Measurements from ENCODE around the gene HSD3B1.

HSD3B1 gene

DNA sequence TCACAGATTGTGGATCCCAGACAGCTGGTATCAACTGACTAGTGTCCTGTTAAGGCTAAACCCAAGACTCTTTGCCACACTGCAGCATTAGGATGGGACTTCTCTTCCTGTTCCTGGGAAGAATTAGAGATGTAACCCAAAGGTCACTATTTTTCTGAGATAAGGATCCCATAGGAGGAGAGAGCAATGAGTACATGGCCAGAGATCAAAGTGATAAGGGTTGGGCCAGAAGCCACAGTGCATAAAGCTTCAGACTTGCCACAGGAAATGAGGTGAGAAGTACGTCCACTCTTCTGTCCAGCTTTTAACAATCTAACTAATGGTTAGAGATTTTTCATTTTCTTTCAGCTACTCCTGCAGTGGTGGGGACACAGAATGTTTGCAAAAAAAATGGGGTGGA lies at the start of gene HSD3B1:
Gene HSD3B1, plus strand, starts transcription at position 270 of the 400 bp plus-strand sequence. CDS start 267 bp downstream, outside the sequence.
- Histone ChIP-seq H3K9me3 (no peaks in the 10 kb centered on the region), H3K27ac (no peak within 1 kb of the TSS)

DNA sequence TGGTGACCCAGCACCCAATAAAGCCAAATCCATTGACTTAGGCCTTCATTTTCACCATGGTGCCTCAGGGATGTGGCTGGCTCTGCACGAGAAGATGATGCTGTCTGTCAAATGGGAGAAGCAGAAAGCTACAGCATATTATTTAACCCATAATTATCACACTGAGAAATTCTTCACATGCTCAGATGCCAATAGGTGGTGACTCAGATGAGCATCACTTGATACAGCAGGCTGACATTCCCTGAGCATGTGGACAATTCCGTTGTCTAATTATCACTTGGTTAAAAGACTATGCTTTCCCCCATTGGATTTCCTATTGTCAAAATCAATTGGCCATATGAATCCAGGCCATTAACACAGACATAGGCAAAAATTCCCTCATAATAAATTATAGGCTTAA lies 44.0 kb upstream of the HSD3B1 start:
- Histone ChIP-seq H3K27ac (no peak overlapping the region), H3K27me3 (no peaks in the 10 kb centered on the region), H3K9ac (no peak overlapping the region), H3K36me3 (no peaks in the 10 kb centered on the region), H4K20me1 (no peaks in the 10 kb centered on the region), H3K4me2 (no peak overlapping the region), H3K4me3 (no peak overlapping the region), H3K9me3 (no peaks in the 10 kb centered on the region), H3K4me1 (peaks cover 12% of the 10 kb centered on the region)
- no peak for TF ChIP-seq Cebpa-rat (IDR thresholded peaks at IDR 0.05)

More for the DNA sequence above, at the start of gene HSD3B1:
- Histone ChIP-seq H4K20me1 (no peaks in the 10 kb centered on the region), H3K36me3 (no peaks in the 10 kb centered on the region), H3K9ac (no peak within 1 kb of the TSS), H3K27me3 (no peaks in the 10 kb centered on the region), H3K4me2 (no peak within 1 kb of the TSS), H3K4me1 (no peaks in the 10 kb centered on the region), H3K4me3 (no peak within 1 kb of the TSS)
- no peak for TF ChIP-seq Cebpa-rat (IDR thresholded peaks at IDR 0.05)

DNA sequence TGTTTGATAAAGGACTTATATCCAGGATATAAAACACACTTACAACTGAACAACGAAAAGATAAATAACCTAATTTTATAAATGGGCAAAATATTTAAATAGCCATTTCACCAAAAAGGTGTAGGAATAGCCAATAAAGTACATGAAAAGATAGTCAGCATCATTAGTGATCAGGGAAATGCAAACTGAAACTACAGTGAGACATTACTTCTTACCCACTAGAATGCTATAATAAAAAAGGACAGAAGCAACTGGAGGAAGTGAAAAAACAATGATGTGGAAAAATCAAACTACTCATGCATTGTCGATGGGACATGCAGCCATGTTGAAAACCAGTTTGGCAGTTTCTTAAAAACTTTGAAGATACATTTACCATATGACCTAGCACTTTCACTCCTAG lies 43.4 kb upstream of the HSD3B1 start:
- H3K36me3 ChIP-seq = no peaks in the 10 kb centered on the region
- TF ChIP-seq Cebpa-rat (IDR thresholded peaks at IDR 0.05) = no peak

DNA sequence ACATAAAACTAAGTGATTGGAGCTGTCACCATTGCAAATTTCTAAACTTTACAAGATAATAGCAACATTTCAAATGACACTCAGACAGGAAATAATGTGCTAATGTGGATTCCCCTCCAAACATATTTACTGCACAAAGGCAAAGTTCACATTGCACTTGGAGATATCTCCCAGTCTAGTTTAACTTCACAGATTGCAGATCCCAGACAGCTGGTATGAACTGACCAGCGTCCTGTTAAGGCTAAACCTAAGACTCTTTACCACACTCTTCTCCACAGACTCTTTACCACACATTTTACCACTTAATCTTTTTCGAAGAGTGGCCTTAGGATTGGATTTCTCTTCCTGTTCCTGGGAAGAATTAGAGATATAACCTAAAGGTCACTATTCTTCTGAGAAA lies 40.6 kb upstream of the HSD3B1 start:
- H3K9me3 ChIP-seq = no peaks in the 10 kb centered on the region
- no peaks in the 10 kb centered on the region for H3K27me3 ChIP-seq
- H3K36me3 ChIP-seq = no peaks in the 10 kb centered on the region
- H3K27ac ChIP-seq = no peak overlapping the region
- no peak overlapping the region for H3K4me3 ChIP-seq
- peaks cover 12% of the 10 kb centered on the region for H3K4me1 ChIP-seq
- no peaks in the 10 kb centered on the region for H4K20me1 ChIP-seq
- no peak overlapping the region for H3K4me2 ChIP-seq
- H3K9ac ChIP-seq = no peak overlapping the region
- no peak for TF ChIP-seq Cebpa-rat (IDR thresholded peaks at IDR 0.05)

More for the DNA sequence above, 43.4 kb upstream of the HSD3B1 start:
- Histone ChIP-seq H4K20me1 (no peaks in the 10 kb centered on the region), H3K4me2 (peak overlapping the region; percentile 31), H3K4me3 (no peak overlapping the region), H3K4me1 (peaks cover 12% of the 10 kb centered on the region), H3K9me3 (no peaks in the 10 kb centered on the region), H3K27me3 (no peaks in the 10 kb centered on the region), H3K27ac (0 out of 2 replicates have a peak overlapping the region, but pooled peaks have one; percentile 26), H3K9ac (no peak overlapping the region)

DNA sequence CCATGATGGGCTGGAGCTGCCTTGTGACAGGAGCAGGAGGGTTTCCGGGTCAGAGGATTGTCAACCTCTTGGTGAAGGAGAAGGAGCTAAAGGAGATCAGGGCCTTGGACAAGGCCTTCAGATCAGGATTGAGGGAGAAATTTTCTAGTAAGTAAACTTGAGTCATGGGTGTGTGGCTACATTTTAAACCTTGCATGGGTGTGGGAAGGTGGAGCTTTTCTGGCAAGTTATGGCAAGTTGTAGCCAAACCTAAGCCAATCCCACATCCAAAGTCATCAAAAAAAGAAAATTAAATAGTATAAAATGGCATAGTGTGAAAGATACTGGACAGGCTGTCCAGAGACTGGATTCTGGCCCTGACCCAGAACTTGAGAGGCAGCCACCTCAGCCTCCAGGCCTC lies 39.8 kb upstream of the HSD3B1 start:
- Histone ChIP-seq H3K4me2 (no peak overlapping the region), H3K36me3 (no peaks in the 10 kb centered on the region), H3K27ac (no peak overlapping the region), H3K9me3 (no peaks in the 10 kb centered on the region), H4K20me1 (no peaks in the 10 kb centered on the region), H3K4me3 (no peak overlapping the region), H3K4me1 (peaks cover 12% of the 10 kb centered on the region), H3K9ac (no peak overlapping the region), H3K27me3 (no peaks in the 10 kb centered on the region)
- TF ChIP-seq Cebpa-rat (IDR thresholded peaks at IDR 0.05) = no peak

DNA sequence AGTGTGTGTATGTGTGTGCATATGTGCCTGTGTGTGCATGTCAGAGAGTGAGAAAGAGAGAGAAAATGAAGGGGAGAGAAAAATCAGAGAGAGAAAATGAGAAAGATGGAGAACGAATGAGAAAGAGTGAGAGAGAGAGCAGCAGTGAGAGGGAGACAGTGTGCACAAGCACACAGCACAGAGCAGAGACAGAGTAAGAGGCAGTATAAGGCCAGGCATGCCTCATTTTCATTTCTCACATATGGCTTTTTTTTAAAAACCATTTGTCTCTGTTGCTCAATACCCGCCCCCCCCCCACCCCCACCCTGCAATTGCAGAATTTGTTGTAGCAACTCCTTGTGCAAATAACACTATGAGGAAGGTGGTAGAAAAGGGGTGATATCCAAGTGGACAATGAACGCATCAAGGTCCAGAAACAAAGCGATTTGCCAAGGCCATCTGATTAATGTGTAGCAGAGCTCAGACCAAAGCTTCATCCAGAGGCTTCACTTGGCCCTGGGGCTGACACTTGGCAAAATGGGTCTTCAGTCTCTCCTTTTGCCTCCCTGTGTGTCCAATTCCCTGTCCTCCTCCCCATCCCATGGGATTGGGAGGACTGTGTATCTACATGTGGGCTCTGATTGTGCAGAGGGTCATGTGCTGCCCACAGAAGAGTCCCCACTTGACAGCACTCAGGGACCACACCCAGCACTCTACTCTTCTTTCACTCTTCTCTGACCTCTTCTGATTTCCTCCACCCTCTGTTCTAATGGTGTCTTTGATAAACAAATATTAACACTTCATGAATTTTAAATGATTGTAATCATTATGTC lies 38.9 kb upstream of the HSD3B1 start:
- no peak overlapping the region for H3K4me2 ChIP-seq
- no peak for TF ChIP-seq Cebpa-rat (IDR thresholded peaks at IDR 0.05)
- no peaks in the 10 kb centered on the region for H3K27me3 ChIP-seq

DNA sequence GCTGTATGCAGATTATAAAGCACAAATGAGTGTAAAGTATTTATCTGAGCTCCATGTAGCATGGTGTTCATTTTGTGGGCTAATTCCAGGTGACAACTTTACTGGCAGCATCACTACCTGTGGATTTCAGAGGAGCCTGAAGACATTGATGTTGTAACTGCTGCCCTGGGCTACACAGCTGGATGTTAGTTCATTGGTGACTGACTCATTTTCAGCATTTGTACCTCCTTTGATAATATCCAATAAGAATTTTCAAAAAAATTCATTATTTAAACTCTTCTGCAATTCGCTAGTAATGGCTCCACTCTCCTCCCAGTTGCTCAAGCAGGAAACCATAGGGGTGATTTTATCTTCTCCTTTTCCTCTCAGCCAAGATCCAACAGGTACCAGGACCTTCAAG lies 37.3 kb upstream of the HSD3B1 start:
- Histone ChIP-seq H3K4me2 (no peak overlapping the region), H4K20me1 (no peaks in the 10 kb centered on the region), H3K9me3 (no peaks in the 10 kb centered on the region), H3K4me3 (no peak overlapping the region), H3K9ac (no peak overlapping the region), H3K27me3 (no peaks in the 10 kb centered on the region), H3K27ac (no peak overlapping the region), H3K36me3 (no peaks in the 10 kb centered on the region), H3K4me1 (no peaks in the 10 kb centered on the region)
- no peak for TF ChIP-seq Cebpa-rat (IDR thresholded peaks at IDR 0.05)

More for the DNA sequence above, 38.9 kb upstream of the HSD3B1 start:
- peaks cover 12% of the 10 kb centered on the region for H3K4me1 ChIP-seq
- no peaks in the 10 kb centered on the region for H3K9me3 ChIP-seq
- no peak overlapping the region for H3K9ac ChIP-seq
- H3K36me3 ChIP-seq = no peaks in the 10 kb centered on the region
- H4K20me1 ChIP-seq = no peaks in the 10 kb centered on the region
- no peak overlapping the region for H3K4me3 ChIP-seq
- H3K27ac ChIP-seq = no peak overlapping the region

DNA sequence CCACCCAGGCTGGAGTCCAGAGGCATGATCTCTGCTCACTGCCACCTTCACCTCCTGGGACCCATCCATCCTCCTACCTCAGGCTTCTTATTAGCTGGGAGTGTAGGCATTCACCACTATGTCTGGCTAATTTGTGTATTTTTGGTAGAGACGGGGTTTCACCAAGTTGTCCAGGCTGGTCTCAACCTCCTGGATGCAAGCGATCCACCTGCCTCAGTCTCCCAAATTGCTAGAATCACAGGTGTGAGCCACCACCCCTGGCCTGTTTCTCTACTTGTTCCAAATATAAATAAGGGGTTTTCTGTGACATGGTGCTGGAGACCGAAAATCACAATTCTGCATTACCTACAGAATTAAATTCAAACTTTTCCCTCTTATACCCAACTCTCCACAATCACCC lies 36.6 kb upstream of the HSD3B1 start:
- Histone ChIP-seq H4K20me1 (no peaks in the 10 kb centered on the region), H3K4me1 (no peaks in the 10 kb centered on the region), H3K27me3 (no peaks in the 10 kb centered on the region), H3K9me3 (no peaks in the 10 kb centered on the region), H3K9ac (no peak overlapping the region), H3K4me2 (no peak overlapping the region), H3K27ac (no peak overlapping the region), H3K36me3 (no peaks in the 10 kb centered on the region), H3K4me3 (no peak overlapping the region)
- no peak for TF ChIP-seq Cebpa-rat (IDR thresholded peaks at IDR 0.05)

DNA sequence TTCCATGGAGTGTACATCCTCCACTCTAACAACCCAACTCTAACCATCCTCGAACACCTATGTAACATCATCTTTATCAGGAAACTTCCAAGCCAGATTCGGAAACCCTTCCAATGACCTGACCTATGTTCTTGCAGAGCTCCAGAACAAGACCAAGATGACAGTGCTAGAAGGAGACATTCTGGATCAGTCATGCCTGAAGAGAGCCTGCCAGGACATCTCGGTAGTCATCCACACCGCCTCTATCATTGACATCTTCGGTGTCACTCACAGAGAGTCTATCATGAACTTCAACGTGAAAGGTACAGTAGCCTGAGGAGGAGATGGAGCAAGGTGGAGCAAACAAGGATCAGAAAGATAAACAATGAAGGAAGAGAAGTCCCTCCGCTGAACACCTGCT lies 36.1 kb upstream of the HSD3B1 start:
- no peak for TF ChIP-seq Cebpa-rat (IDR thresholded peaks at IDR 0.05)
- no peaks in the 10 kb centered on the region for H4K20me1 ChIP-seq
- H3K27me3 ChIP-seq = no peaks in the 10 kb centered on the region
- no peaks in the 10 kb centered on the region for H3K9me3 ChIP-seq
- no peak overlapping the region for H3K9ac ChIP-seq
- H3K4me1 ChIP-seq = no peaks in the 10 kb centered on the region
- H3K27ac ChIP-seq = no peak overlapping the region
- no peaks in the 10 kb centered on the region for H3K36me3 ChIP-seq
- H3K4me2 ChIP-seq = no peak overlapping the region
- H3K4me3 ChIP-seq = no peak overlapping the region

DNA sequence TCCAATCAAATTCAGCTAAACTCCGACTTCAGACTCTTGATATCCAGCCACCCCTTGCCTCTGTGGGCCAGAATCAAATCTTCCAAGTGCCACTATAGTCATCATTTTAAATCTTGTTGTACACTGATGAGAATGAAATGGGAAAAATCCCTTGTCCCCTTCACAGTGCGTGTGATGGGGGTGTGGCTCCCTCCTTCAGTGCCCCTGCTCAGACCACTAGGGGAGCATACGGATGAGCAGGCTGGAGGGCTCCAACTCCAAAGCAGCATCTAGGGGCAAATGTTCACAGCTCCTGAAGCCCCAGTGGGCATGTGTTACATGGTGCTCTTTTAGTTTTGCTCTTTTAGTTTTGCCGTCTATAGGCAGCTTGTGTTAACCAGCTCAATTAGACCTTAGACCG lies 35.4 kb upstream of the HSD3B1 start:
- no peaks in the 10 kb centered on the region for H3K4me1 ChIP-seq
- H3K4me3 ChIP-seq = no peak overlapping the region
- no peak overlapping the region for H3K9ac ChIP-seq
- no peak overlapping the region for H3K4me2 ChIP-seq
- no peaks in the 10 kb centered on the region for H3K36me3 ChIP-seq
- TF ChIP-seq Cebpa-rat (IDR thresholded peaks at IDR 0.05) = no peak
- H3K27me3 ChIP-seq = no peaks in the 10 kb centered on the region
- H3K9me3 ChIP-seq = no peaks in the 10 kb centered on the region
- no peak overlapping the region for H3K27ac ChIP-seq
- no peaks in the 10 kb centered on the region for H4K20me1 ChIP-seq
